Middle frontal gyrus (tissue), 1 donor: Measurements from ENCODE around the gene MTHFD2L.
"Not testable (repeated sequence)": the region's sequence is repeated elsewhere in the genome, so short reads cannot be mapped to it uniquely, and the experiment has no call there.

ENCODE experiments used
- DNase-seq: peaks from one replicate; pipeline ENCODE4 v3.0.0-alpha.2; 2015; ENCODE audit warnings: low spot score; ENCODE audit errors: extremely low spot score

The MTHFD2L gene

GRCh38 chr4:74331252-74331651 is 173.3 kb downstream of the MTHFD2L start:
- no peak for DNase-seq

GRCh38 chr4:74331944-74332343 is 174.0 kb downstream of the MTHFD2L start:
- no peak for DNase-seq

GRCh38 chr4:74334636-74335035 is 176.7 kb downstream of the MTHFD2L start:
- DNase-seq: no peak

DNA sequence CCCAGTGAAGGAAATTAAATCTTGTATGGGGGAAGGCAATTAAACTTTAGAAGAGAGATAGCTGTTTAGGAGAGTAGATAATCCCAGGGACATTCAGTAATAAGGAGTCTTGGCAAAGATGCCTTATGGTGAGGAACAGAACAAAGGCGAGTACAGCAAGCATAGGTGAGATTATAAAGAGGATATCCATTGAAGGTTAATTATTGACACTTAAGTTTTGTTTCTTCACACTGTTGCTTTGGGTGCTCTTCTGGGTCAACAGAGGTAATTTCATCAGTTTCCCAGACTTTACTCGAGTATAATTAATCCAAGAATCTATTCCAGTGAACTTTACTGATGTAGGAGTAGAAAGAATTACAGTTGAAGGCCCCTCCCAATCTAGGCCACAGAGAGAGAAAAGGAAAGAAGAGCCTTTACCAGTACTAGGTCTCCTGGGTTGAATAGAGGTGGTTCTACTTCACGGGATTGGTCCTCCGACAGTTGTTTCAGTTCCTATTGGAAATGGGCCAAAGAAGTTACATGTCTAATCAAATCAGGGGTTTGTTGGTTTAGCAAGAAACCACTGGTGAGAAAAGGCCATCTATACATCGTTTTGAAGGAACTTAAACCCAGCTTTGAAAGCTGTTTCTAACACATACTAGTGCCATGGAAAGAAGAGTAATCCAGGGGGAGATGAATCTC is 177.6 kb downstream of the MTHFD2L start:
- DNase-seq: no peak

DNA sequence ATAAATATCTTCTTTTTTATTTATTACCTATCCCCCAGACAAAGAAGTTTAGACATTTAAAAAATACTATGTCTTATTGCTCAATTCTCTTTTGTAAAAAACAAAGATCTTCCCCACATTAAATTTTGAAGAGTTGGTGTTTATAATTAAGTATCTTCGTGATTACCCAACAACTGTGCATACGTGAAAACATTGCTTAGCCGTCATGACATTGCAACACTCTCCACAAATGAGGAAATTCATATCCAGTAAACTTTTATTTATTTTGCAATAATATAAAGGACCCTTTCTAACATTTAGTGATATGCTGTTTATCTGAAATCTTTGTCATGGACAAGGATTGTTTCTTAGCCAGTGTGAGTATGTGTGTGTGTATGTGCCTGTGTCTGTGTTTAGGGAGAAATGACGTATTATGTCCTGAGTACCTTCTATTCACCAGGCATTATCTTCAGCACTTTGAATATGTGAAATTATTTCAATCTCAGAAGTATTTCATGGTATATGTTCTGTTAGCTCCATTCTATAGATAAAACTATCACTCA is 180.9 kb downstream of the MTHFD2L start:
- no peak for DNase-seq

GRCh38 chr4:74339501-74339900 is 181.6 kb downstream of the MTHFD2L start:
- no peak for DNase-seq

- DNase-seq: not testable (repeated sequence)
Observed at GRCh38 chr4:74340421-74340820, 182.5 kb downstream of the MTHFD2L start.

DNA sequence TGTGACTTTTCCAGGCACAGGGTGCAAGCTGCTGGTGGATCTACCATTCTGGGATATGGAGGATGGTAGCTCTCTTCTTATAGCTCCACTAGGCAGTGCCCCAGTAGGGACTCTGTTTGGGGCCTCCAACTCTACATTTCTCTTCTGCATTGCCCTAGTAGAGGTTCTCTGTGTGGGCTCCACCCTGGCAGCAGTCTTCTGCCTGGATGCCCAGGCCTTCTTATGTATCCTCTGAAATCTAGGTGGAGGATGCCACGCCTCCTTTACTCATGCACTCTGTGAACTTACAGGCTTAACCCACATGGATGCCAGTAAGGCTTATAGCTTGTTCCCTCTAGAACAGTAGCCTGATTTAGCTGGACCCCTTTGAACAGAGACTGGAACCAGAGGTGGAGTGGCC is 186.1 kb downstream of the MTHFD2L start:
- DNase-seq: no peak
